H1 (cell line): ENCODE results near the gene PRDM5. TPM values are rescaled to one million over a fixed set of nuclear protein-coding genes. Genes with fewer than 3 reads are reported as not detected.

ENCODE experiments used
- CTCF ChIA-PET: fragments of 300-600 bp; sonication (Branson Sonifier 250); formaldehyde crosslinking; loops from one replicate; lab custom pipeline; 2021; ENCODE audit not compliant: partially characterized antibody; lab: Charles Lee
- POLR2A ChIA-PET: fragments of 300-600 bp; sonication (Branson Sonifier 250); formaldehyde crosslinking; loops from one replicate; lab custom pipeline; 2021; ENCODE audit warnings: inconsistent platforms; ENCODE audit not compliant: partially characterized antibody; lab: Charles Lee
- DNase-seq, 2 experiments: peaks; one replicate each; pipeline versions ENCODE4 v3.0.0 to v3.0.0-alpha.2; 2010 to 2022; ENCODE audit warnings: low spot score in 2 of 2, low read depth in 1 of 2, mixed read lengths in 1 of 2
- FAIRE-seq: peaks from 2 replicates; lab custom pipeline; 2011; peaks lifted over from hg19 to GRCh38; lab: Jason Lieb, UNC
- H2AFZ ChIP-seq: 2 replicates; pipeline ENCODE4 v1.8.1; 2012; ENCODE audit warnings: low read length, inconsistent platforms
- H2AK5ac ChIP-seq: 2 replicates; pipeline ENCODE4 v1.6.1; 2013; ENCODE audit warnings: low read depth, low read length
- H2BK120ac ChIP-seq: replicated peaks from 2 replicates; pipeline ENCODE3; 2013; ENCODE audit warnings: low read depth, low read length, inconsistent platforms
- H2BK12ac ChIP-seq: 2 replicates; pipeline ENCODE4 v1.6.1; 2013; ENCODE audit warnings: low read depth, low read length
- H2BK15ac ChIP-seq: 2 replicates; pipeline ENCODE4 v1.6.1; 2013; ENCODE audit warnings: low read length
- H2BK20ac ChIP-seq: 2 replicates; pipeline ENCODE4 v1.6.1; 2013; ENCODE audit warnings: low read length
- H2BK5ac ChIP-seq: 2 replicates; pipeline ENCODE4 v1.6.1; 2013; ENCODE audit warnings: low read depth, low read length
- H3K14ac ChIP-seq: 2 replicates; pipeline ENCODE4 v1.6.1; 2013; ENCODE audit warnings: inconsistent platforms; ENCODE audit not compliant: insufficient read length
- H3K18ac ChIP-seq: 2 replicates; pipeline ENCODE4 v1.6.1; 2013; ENCODE audit warnings: low read length; ENCODE audit errors: extremely low read depth
- H3K23ac ChIP-seq: 2 replicates; pipeline ENCODE4 v1.6.1; 2013; ENCODE audit warnings: inconsistent platforms; ENCODE audit not compliant: insufficient read length
- H3K23me2 ChIP-seq: 2 replicates; pipeline ENCODE4 v1.6.1; 2013; ENCODE audit warnings: low read depth, low read length
- H3K27ac ChIP-seq: 2 replicates; pipeline ENCODE4 v1.6.1; 2011; ENCODE audit warnings: low read depth, low read length, inconsistent platforms
- H3K27me3 ChIP-seq, 4 experiments: replicated peaks in 1 of 4; 1 replicate in 1 of 4; 2 replicates in 3 of 4; pipeline versions ENCODE4 v1.6.1 to v1.8.1; 2011 to 2013; ENCODE audit warnings: low read length in 3 of 4, mild to moderate bottlenecking in 3 of 4, inconsistent platforms in 2 of 4, mixed read lengths in 2 of 4, moderate library complexity in 1 of 4; ENCODE audit not compliant: control insufficient read depth in 3 of 4, insufficient read depth in 3 of 4; ENCODE audit errors: extremely low read depth in 1 of 4
- H3K36me3 ChIP-seq, 4 experiments: 2 replicates each; pipeline versions ENCODE4 v1.6.1 to v1.8.1; 2011 to 2013; ENCODE audit warnings: mild to moderate bottlenecking in 4 of 4, low read length in 3 of 4, moderate library complexity in 2 of 4, control low read depth in 1 of 4, inconsistent platforms in 1 of 4; ENCODE audit not compliant: insufficient read depth in 4 of 4, control insufficient read depth in 2 of 4
- H3K4ac ChIP-seq: replicated peaks from 2 replicates; pipeline ENCODE3; 2013; ENCODE audit warnings: low read length, low read depth, mixed read lengths, inconsistent platforms; ENCODE audit not compliant: insufficient read length
- H3K4me1 ChIP-seq, 4 experiments: replicated peaks in 1 of 4; 1 replicate in 1 of 4; 2 replicates in 3 of 4; pipeline versions ENCODE4 v1.6.1 to v1.8.1; 2011 to 2013; ENCODE audit warnings: low read length in 3 of 4, inconsistent platforms in 2 of 4, mixed read lengths in 1 of 4; ENCODE audit not compliant: insufficient read depth in 4 of 4, control insufficient read depth in 3 of 4
- H3K4me2 ChIP-seq, 2 experiments: 2 replicates each; pipeline versions ENCODE4 v1.6.1 to v1.8.1; 2011 to 2013; ENCODE audit warnings: low read depth in 2 of 2, low read length in 2 of 2, control low read depth in 1 of 2, inconsistent platforms in 1 of 2, mild to moderate bottlenecking in 1 of 2; ENCODE audit not compliant: insufficient read depth in 1 of 2
- H3K4me3 ChIP-seq, 4 experiments: fragments of 200-600, 300-600 bp in 1 of 4; sonication (generic), shearing (Covaris generic), sonication (Bioruptor Twin) in 1 of 4; 2 replicates each; pipeline versions ENCODE4 v1.5.1 to v1.8.1; 2011 to 2016; ENCODE audit warnings: low read length in 4 of 4, low read depth in 3 of 4, control low read depth in 2 of 4, inconsistent platforms in 2 of 4, mild to moderate bottlenecking in 2 of 4, mixed read lengths in 1 of 4, moderate library complexity in 1 of 4; ENCODE audit not compliant: insufficient read depth in 2 of 4; ENCODE audit errors: extremely low read depth in 1 of 4
- H3K56ac ChIP-seq: replicated peaks from 2 replicates; pipeline ENCODE3; 2013; ENCODE audit warnings: low read depth, mild to moderate bottlenecking, mixed read lengths, low read length, inconsistent platforms; ENCODE audit not compliant: insufficient read length
- H3K79me1 ChIP-seq: 2 replicates; pipeline ENCODE4 v1.6.1; 2013; ENCODE audit warnings: low read depth, low read length, control low read depth
- H3K79me2 ChIP-seq, 2 experiments: 2 replicates each; pipeline versions ENCODE4 v1.6.1 to v1.8.1; 2012 to 2013; ENCODE audit warnings: low read length in 2 of 2, mild to moderate bottlenecking in 2 of 2, inconsistent platforms in 1 of 2; ENCODE audit not compliant: insufficient read depth in 2 of 2, control insufficient read depth in 1 of 2
- H3K9ac ChIP-seq, 4 experiments: replicated peaks in 1 of 4; 1 replicate in 1 of 4; 2 replicates in 3 of 4; pipeline versions ENCODE4 v1.6.1 to v1.8.1; 2011 to 2013; ENCODE audit warnings: low read depth in 3 of 4, low read length in 3 of 4, control low read depth in 2 of 4, mild to moderate bottlenecking in 2 of 4, moderate library complexity in 2 of 4, inconsistent platforms in 1 of 4; ENCODE audit errors: extremely low read depth in 1 of 4
- H3K9me3 ChIP-seq, 2 experiments: 2 replicates each; pipeline versions ENCODE4 v1.6.1 to v1.8.1; 2012 to 2013; ENCODE audit warnings: mild to moderate bottlenecking in 2 of 2, moderate library complexity in 2 of 2, control low read depth in 1 of 2, inconsistent platforms in 1 of 2, low read depth in 1 of 2, low read length in 1 of 2, mixed read lengths in 1 of 2; ENCODE audit not compliant: insufficient read depth in 2 of 2
- H4K20me1 ChIP-seq, 2 experiments: replicated peaks in 1 of 2; 2 replicates each; pipeline versions ENCODE3 to v1.8.1; 2011 to 2013; ENCODE audit warnings: inconsistent platforms in 2 of 2, low read length in 2 of 2, mild to moderate bottlenecking in 1 of 2; ENCODE audit not compliant: insufficient read depth in 2 of 2, control insufficient read depth in 1 of 2
- H4K5ac ChIP-seq: 2 replicates; pipeline ENCODE4 v1.6.1; 2013; ENCODE audit warnings: low read length, low read depth, mixed read lengths, inconsistent platforms; ENCODE audit not compliant: insufficient read length
- H4K8ac ChIP-seq: 2 replicates; pipeline ENCODE4 v1.8.0; 2013; ENCODE audit warnings: mild to moderate bottlenecking, moderate library complexity, low read length, inconsistent platforms; ENCODE audit not compliant: insufficient read depth; ENCODE audit errors: extremely low read depth
- H4K91ac ChIP-seq: replicated peaks from 2 replicates; pipeline ENCODE3; 2013; ENCODE audit warnings: low read length, mixed read lengths, inconsistent platforms; ENCODE audit not compliant: insufficient read length
- CEBPB ChIP-seq: IDR thresholded peaks from 2 replicates; pipeline ENCODE4 v1.6.1; 2012; ENCODE audit warnings: low read depth, low read length
- ZNF274 ChIP-seq: IDR thresholded peaks from 2 replicates; pipeline ENCODE4 v1.7.0; 2012; ENCODE audit warnings: low read length, borderline replicate concordance; ENCODE audit errors: extremely low read depth
- WGBS, 2 experiments: shearing (Covaris generic) in 1 of 2; methylation state at CpG; one replicate each; pipeline versions ENCODE4 v1.1.6 to v1.1.7; 2013 to 2015; ENCODE audit warnings: low lambda C conversion rate in 2 of 2, mixed read lengths in 2 of 2, inconsistent platforms in 1 of 2, low coverage in 1 of 2, missing lambda C conversion rate in 1 of 2; ENCODE audit not compliant: insufficient replicate concordance in 2 of 2, insufficient coverage in 1 of 2, insufficient read length in 1 of 2; ENCODE audit errors: extremely low coverage in 1 of 2, missing lambda C conversion rate in 1 of 2; 5-methylcytosine and 5-hydroxymethylcytosine counted together
- polyA plus RNA-seq, 7 experiments: library from polyadenylated mRNA; depleted of rRNA in 3 of 7; stranded (reverse) in 5 of 7; unstranded in 2 of 7; fragments of >200 nt in 5 of 7; fragments of 200-250 nt in 2 of 7; gene quantifications; 1 replicate in 5 of 7; 2 replicates in 1 of 7; 4 replicates in 1 of 7; pipeline versions ENCODE4 v1.2.1 to v1.2.3, GENCODE V29; 2011 to 2013; ENCODE audit warnings: missing spikeins in 2 of 7, mixed read lengths in 2 of 7
- total RNA-seq: library from RNA; stranded (reverse); fragmentation: NEBNext Ultra II Directional; extraction: Animal tissue kit (Norgen Biotek cat#: 25700); gene quantifications from 2 replicates; pipeline ENCODE4 v1.2.1, GENCODE V29; 2021

Gene PRDM5
- total and polyA plus RNA-seq, 2 of the 8 experiments (the other 6 are each of a cell fraction or from before 2014, with no cell fraction given) = 8.2 to 23.4 TPM

- Histone ChIP-seq H2BK15ac (no peak overlapping the region), H3K27me3 (no peaks in the 10 kb centered on the region), H4K91ac (no peak overlapping the region), H4K8ac (no peak overlapping the region), H3K4ac (no peak overlapping the region), H2BK20ac (no peak overlapping the region), H3K27ac (no peak overlapping the region), H3K4me1 (peaks cover 0 to 4% (median 0%) of the 10 kb centered on the region in 4 experiments; a peak in 1 of 7 replicates), H2BK5ac (no peak overlapping the region), H3K9ac (no peak overlapping the region), H3K9me3 (no peaks in the 10 kb centered on the region), H3K18ac (no peak overlapping the region), H3K23ac (no peak overlapping the region), H3K79me2 (no peaks in the 10 kb centered on the region), H3K14ac (no peak overlapping the region), H3K79me1 (no peaks in the 10 kb centered on the region), H2AFZ (no peak overlapping the region), H3K4me3 (no peak overlapping the region), H3K23me2 (no peaks in the 10 kb centered on the region), H2BK12ac (no peak overlapping the region), H3K56ac (no peak overlapping the region), H2BK120ac (no peak overlapping the region), H2AK5ac (no peak overlapping the region), H3K36me3 (no peaks in the 10 kb centered on the region), H3K4me2 (no peak overlapping the region), H4K20me1 (no peaks in the 10 kb centered on the region), H4K5ac (no peak overlapping the region)
- no peak for FAIRE-seq
- CTCF ChIA-PET = interaction anchor here (1.0 kb wide), 1 partner anchor 26 kb away, joined by 3 read pairs; no protein-coding TSS in a partner anchor
- TF ChIP-seq ZNF274 = no peak
- 0 out of 2 replicates have a peak, but pooled peaks have one; percentile 33 for TF ChIP-seq CEBPB
- POLR2A ChIA-PET = interaction anchor here (0.6 kb wide), 1 partner anchor 26 kb away, joined by 3 read pairs; no protein-coding TSS in a partner anchor
- 83% methylated on average over 2 of the region's 2 CpGs; no CpG with 5 or more reads in 1 of the 2 experiments for WGBS, 2 experiments
- DNase-seq = no peak
Observed at GRCh38 chr4:120685756-120686278, 236.7 kb downstream of the PRDM5 start.
